CD4-positive, alpha-beta T cell treated with Interleukin-17A for 4 hours (primary cell): ENCODE measurements around the gene DDX24.
"Not testable (repeated sequence)": the region's sequence is repeated elsewhere in the genome, so short reads cannot be mapped to it uniquely, and the experiment has no call there.

Experiments used
- DNase-seq: peaks from one replicate; pipeline ENCODE4 v3.0.0-alpha.2; 2020; ENCODE audit warnings: mixed read lengths

Gene DDX24

GRCh38 chr14:94079891-94080620, 946 bp downstream of the DDX24 start:
- DNase-seq = peak; percentile 8

GRCh38 chr14:94077823-94078222, 3.2 kb downstream of the DDX24 start:
- no peak for DNase-seq

- DNase-seq = no peak
Measured at GRCh38 chr14:94077111-94077821, 3.7 kb downstream of the DDX24 start.

- no peak for DNase-seq
Measured at GRCh38 chr14:94075008-94075407, 6.0 kb downstream of the DDX24 start.

- DNase-seq = no peak
Measured at GRCh38 chr14:94074534-94074933, 6.5 kb downstream of the DDX24 start.

- DNase-seq = not testable (repeated sequence)
Measured at GRCh38 chr14:94072076-94072475, 8.9 kb downstream of the DDX24 start.

- no peak for DNase-seq
Measured at GRCh38 chr14:94066089-94066676, 14.8 kb downstream of the DDX24 start.

GRCh38 chr14:94062344-94062940, 18.6 kb downstream of the DDX24 start:
- DNase-seq = no peak

- no peak for DNase-seq
Measured at GRCh38 chr14:94059998-94060397, 21.0 kb downstream of the DDX24 start.

GRCh38 chr14:94058674-94059138, 22.3 kb downstream of the DDX24 start:
- no peak for DNase-seq

GRCh38 chr14:94058128-94058673, 22.8 kb downstream of the DDX24 start:
- no peak for DNase-seq

GRCh38 chr14:94056579-94057308, 24.3 kb downstream of the DDX24 start:
- no peak for DNase-seq

- DNase-seq = no peak
Measured at GRCh38 chr14:94054936-94055335, 26.1 kb downstream of the DDX24 start.

GRCh38 chr14:94054401-94054800, 26.6 kb downstream of the DDX24 start:
- DNase-seq = no peak

- DNase-seq = no peak
Measured at GRCh38 chr14:94052662-94053061, 28.3 kb downstream of the DDX24 start.

GRCh38 chr14:94052199-94052598, 28.8 kb downstream of the DDX24 start:
- no peak for DNase-seq

- DNase-seq = no peak
Measured at GRCh38 chr14:94051779-94052178, 29.2 kb downstream of the DDX24 start.

GRCh38 chr14:94051115-94051514, 29.9 kb downstream of the DDX24 start:
- no peak for DNase-seq

GRCh38 chr14:94050231-94050880, 30.6 kb downstream of the DDX24 start:
- DNase-seq = no peak

- no peak for DNase-seq
Measured at GRCh38 chr14:94049625-94050023, 31.4 kb downstream of the DDX24 start.

GRCh38 chr14:94048691-94049624, 32.0 kb downstream of the DDX24 start:
- no peak for DNase-seq
